Psoas muscle (tissue), 8 donors: Measurements from ENCODE around the gene CLSTN3. TPM values are rescaled to one million over a fixed set of nuclear protein-coding genes. Genes with fewer than 3 reads are reported as not detected.
"Not testable (repeated sequence)": the region's sequence is repeated elsewhere in the genome, so short reads cannot be mapped to it uniquely, and the experiment has no call there.

ENCODE experiments used
- ATAC-seq, 4 donors: fragments of 200-7000 bp; cut with Tn5 transposase; one replicate each; pipeline ENCODE4 v1.9.1; 2020; ENCODE audit warnings: moderate library complexity in 3 of 4, mild to moderate bottlenecking in 2 of 4
- DNase-seq, 2 donors: peaks; one replicate each; pipeline ENCODE4 v3.0.0-alpha.2; 2020
- H3K27ac ChIP-seq: fragments of 200-600 bp; one replicate; pipeline ENCODE4 v1.8.0; 2022
- H3K27me3 ChIP-seq, 3 donors: fragments of 200-600 bp in 1 of 3; one replicate each; pipeline versions ENCODE4 v1.6.1 to v1.8.0; 2013 to 2022; ENCODE audit warnings: low read length in 2 of 3, mild to moderate bottlenecking in 2 of 3, moderate library complexity in 1 of 3; ENCODE audit not compliant: insufficient read depth in 3 of 3
- H3K36me3 ChIP-seq, 2 donors: fragments of 200-600 bp in 1 of 2; one replicate each; pipeline versions ENCODE4 v1.6.1 to v1.8.0; 2013 to 2022; ENCODE audit warnings: low read depth in 1 of 2, mild to moderate bottlenecking in 1 of 2, moderate library complexity in 1 of 2; ENCODE audit not compliant: insufficient read depth in 1 of 2
- H3K4me1 ChIP-seq: fragments of 200-600 bp; one replicate; pipeline ENCODE4 v1.8.0; 2022
- H3K4me3 ChIP-seq: fragments of 200-600 bp; one replicate; pipeline ENCODE4 v1.8.0; 2022; ENCODE audit warnings: mild to moderate bottlenecking
- H3K9me3 ChIP-seq: fragments of 200-600 bp; one replicate; pipeline ENCODE4 v1.8.0; 2022
- CTCF ChIP-seq: fragments of 200-600 bp; IDR thresholded peaks from one replicate; pipeline ENCODE4 v1.8.0; 2022; ENCODE audit warnings: antibody characterized with exemption
- WGBS, 3 donors: extraction: QIAGEN DNeasy Blood & Tissue Kit; methylation state at CpG; one replicate each; pipeline versions ENCODE4 v1.1.6 to v1.1.7; 2013; 5-methylcytosine and 5-hydroxymethylcytosine counted together
- intact Hi-C, 2 donors: fragments of 100-400 bp; cut with DNase I; formaldehyde crosslinking; loops; one replicate each; pipeline versions ENCODE4 v1.11.0 to v1.14.2; 2022
- polyA plus RNA-seq, 3 donors: library from polyadenylated mRNA; stranded (reverse); fragments of 200-250 nt; gene quantifications; one replicate each; pipeline ENCODE4 v1.2.3, GENCODE V29; 2013
- total RNA-seq, 4 donors: library from RNA; stranded (reverse); fragmentation: NEBNext Ultra II Directional in 2 of 4; extraction: Animal tissue kit (Norgen Biotek cat#: 25700) in 2 of 4; gene quantifications; one replicate each; pipeline versions ENCODE4 v1.2.1 to v1.2.4, GENCODE V29; 2021 to 2023
- donor health status: healthy with polysubstance abuse.
- donor health status: DM: no; HTN: no; CAD: no; lungs with moderate emphysema.
- donor health status: Bipolar disorder and iron deficiency.
- donor health status: healthy.
- donor health status: DM: yes; HTN: yes; CAD: no.
- donor health status: DM: no; HTN: no; CAD: no.
- donor health status: DM: no; HTN: no; CAD: no.
- donor health status: DM: yes; HTN: yes; CAD: no.

CLSTN3 gene
- total and polyA plus RNA-seq, 7 donors = 1.2 to 5.1 (median 3.2) TPM

- no peak for ATAC-seq
- Histone ChIP-seq H3K4me3 (no peak overlapping the region), H3K27me3 (peaks cover 0 to 22% (median 3%) of the 10 kb centered on the region in 3 donors), H3K27ac (no peak overlapping the region), H3K4me1 (no peaks in the 10 kb centered on the region), H3K9me3 (no peaks in the 10 kb centered on the region), H3K36me3 (no peaks in the 10 kb centered on the region)
- no peak for TF ChIP-seq CTCF
- WGBS, 3 donors = 34 to 68% (median 60%) methylated on average over 1 of the region's 1 CpG
- no peak for DNase-seq
- intact Hi-C loops = no loop called here
Observed at GRCh38 chr12:7171854-7172253, 41.7 kb downstream of the CLSTN3 start.

GRCh38 chr12:7175493-7175892 is 45.3 kb downstream of the CLSTN3 start:
- intact Hi-C loops = no loop called here
- H3K36me3 ChIP-seq = no peaks in the 10 kb centered on the region
- peaks cover 0 to 23% (median 3%) of the 10 kb centered on the region in 3 donors for H3K27me3 ChIP-seq
- H3K9me3 ChIP-seq = no peaks in the 10 kb centered on the region
- H3K27ac ChIP-seq = no peak overlapping the region
- TF ChIP-seq CTCF = no peak
- no peak overlapping the region for H3K4me3 ChIP-seq
- H3K4me1 ChIP-seq = no peaks in the 10 kb centered on the region
- ATAC-seq (no peak), DNase-seq (no peak)

DNA sequence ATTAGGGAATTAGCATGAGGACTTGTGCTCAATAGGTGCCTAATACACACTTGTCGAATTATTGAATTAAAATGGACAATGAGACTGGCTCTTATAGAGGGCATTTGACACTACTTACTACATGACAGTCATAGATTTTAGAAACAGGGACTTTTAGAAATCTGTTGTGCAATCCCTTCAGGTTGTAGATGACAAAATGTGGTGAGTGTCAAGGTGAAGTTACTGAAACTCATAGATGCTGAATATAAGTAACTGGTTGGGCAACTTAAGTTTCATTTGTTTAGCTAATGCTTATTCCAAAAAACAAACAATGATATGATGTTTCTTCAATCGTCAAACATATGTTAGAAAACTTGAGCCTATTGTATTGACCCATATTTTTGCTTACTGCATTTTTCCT is 46.4 kb downstream of the CLSTN3 start:
- WGBS, 3 donors = 57 to 68% (median 63%) methylated on average over 2 of the region's 2 CpGs
- intact Hi-C loops = no loop called here
- DNase-seq (no peak), ATAC-seq (no peak)
- Histone ChIP-seq H3K4me3 (no peak overlapping the region), H3K27ac (no peak overlapping the region), H3K27me3 (peaks cover 0 to 23% (median 3%) of the 10 kb centered on the region in 3 donors), H3K4me1 (no peaks in the 10 kb centered on the region), H3K36me3 (no peaks in the 10 kb centered on the region), H3K9me3 (no peaks in the 10 kb centered on the region)
- no peak for TF ChIP-seq CTCF

GRCh38 chr12:7178481-7178880 is 48.3 kb downstream of the CLSTN3 start:
- no peak overlapping the region for H3K4me3 ChIP-seq
- 72 to 81% (median 78%) methylated on average over 2 of the region's 2 CpGs for WGBS, 3 donors
- no peaks in the 10 kb centered on the region for H3K4me1 ChIP-seq
- H3K36me3 ChIP-seq = no peaks in the 10 kb centered on the region
- H3K27me3 ChIP-seq = peaks cover 0 to 23% (median 3%) of the 10 kb centered on the region in 3 donors
- intact Hi-C loops = no loop called here
- ATAC-seq = no peak
- H3K27ac ChIP-seq = no peak overlapping the region
- DNase-seq = no peak
- TF ChIP-seq CTCF = no peak
- no peaks in the 10 kb centered on the region for H3K9me3 ChIP-seq

GRCh38 chr12:7180685-7181084 is 50.5 kb downstream of the CLSTN3 start:
- Histone ChIP-seq H3K27ac (no peak overlapping the region), H3K27me3 (peaks cover 0 to 12% (median 0%) of the 10 kb centered on the region in 3 donors), H3K36me3 (no peaks in the 10 kb centered on the region), H3K4me1 (no peaks in the 10 kb centered on the region), H3K4me3 (no peak overlapping the region), H3K9me3 (no peaks in the 10 kb centered on the region)
- intact Hi-C loops = no loop called here
- ATAC-seq = no peak
- 52 to 69% (median 61%) methylated on average over 1 of the region's 1 CpG for WGBS, 3 donors
- DNase-seq = no peak
- TF ChIP-seq CTCF = no peak

GRCh38 chr12:7186058-7186457 is 55.9 kb downstream of the CLSTN3 start:
- ATAC-seq, H3K36me3 ChIP-seq, H3K27me3 ChIP-seq, DNase-seq, H3K27ac ChIP-seq, H3K9me3 ChIP-seq, H3K4me3 ChIP-seq: not testable (repeated sequence)
- peaks cover 17% of the 10 kb centered on the region for H3K4me1 ChIP-seq
- intact Hi-C loops = loop anchor here in 1 of 2 donors (5.0 kb wide), 1 partner anchor 129 kb away; no protein-coding TSS in a partner anchor
- WGBS, 3 donors = 40 to 50% (median 42%) methylated on average over 2 of the region's 2 CpGs
